T-helper 2 cell (primary cell): ENCODE data around the gene SOD2.
"Not testable (repeated sequence)": the region's sequence is repeated elsewhere in the genome, so short reads cannot be mapped to it uniquely, and the experiment has no call there.

Experiments used
- DNase-seq, 5 experiments: peaks; one replicate each; pipeline versions ENCODE4 v3.0.0 to v3.0.0-alpha.2; 2012 to 2022

The SOD2 gene

DNA sequence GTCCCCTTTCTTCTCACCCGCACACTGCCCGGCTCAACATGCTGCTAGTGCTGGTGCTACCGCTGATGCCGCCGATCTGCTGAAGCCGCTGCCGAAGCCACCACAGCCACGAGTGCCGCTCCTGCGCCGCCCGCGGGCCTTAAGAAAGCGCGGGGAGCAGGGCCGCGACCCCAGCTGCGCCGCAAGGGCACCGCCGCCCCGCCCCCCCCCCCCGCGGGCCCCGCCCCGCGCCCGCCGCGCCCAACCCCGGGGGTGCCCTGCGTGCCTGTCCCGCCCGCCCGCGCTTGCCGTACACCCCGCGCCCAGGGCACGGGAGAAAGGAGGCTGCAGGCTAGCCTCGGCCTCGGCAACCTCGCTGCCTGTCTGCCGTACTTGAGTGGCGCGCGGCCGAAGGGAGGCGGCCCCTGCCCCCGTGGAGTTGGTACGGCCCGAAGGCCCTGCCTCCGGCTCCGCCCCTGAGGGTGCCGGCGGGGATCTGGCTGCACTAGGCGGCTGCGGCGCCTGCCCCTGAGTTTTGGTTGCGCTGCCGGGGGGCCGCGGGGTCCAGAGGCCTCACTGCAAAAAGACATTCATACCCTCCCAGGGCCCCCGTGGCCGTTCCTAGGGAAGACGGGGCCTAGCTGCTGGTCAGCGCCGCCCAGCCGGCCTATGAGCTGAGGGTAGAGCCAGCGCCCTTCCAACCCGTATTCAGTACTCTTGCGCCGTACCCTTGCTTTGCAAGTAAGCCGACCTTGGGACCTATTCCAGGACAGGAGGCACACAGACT, at the start of gene SOD2:
SOD2 (minus strand) TSS at position 114 of the 766 bp plus-strand sequence; CDS start at position 40, 74 bp downstream.
- peak; percentile 64 to 93 (median 76) for DNase-seq

DNA sequence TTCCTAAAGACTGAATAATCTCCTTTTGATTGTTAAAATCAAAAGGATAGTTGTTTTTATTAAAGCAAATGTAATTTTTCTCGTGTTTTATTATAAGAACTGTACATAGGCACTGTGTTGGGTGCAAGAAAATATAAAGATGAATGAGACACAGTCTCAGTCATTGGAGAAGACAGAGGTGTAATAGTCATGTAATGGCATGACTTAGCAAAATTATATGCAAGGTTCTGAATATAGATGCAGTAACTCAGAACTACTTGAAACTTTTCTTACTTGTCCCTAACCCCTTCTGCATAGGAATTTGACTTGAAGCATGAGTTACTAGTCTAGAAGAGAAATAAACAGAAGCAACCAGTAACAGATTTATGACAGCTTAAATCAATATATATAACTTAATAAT, 49.1 kb upstream of the SOD2 start:
- no peak for DNase-seq

DNA sequence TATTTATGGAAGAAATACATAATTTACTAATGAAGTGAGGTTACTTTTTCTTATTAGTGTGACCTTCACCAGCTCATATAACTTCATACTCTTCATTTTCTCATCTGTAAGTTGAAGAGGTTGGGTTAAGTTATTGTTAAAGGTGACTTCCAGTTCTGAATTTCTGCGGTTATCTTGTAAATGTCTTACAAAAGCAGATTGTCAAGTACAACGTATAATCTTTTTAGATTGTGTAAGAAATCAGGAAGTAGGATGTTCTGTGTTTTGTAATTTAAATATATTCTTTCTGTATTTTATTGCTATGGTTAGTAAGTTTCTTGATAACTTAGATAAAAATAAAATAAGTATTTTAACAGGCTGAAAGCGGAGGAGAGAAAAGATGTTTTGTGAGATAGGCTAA, 46.3 kb upstream of the SOD2 start:
- no peak for DNase-seq

DNA sequence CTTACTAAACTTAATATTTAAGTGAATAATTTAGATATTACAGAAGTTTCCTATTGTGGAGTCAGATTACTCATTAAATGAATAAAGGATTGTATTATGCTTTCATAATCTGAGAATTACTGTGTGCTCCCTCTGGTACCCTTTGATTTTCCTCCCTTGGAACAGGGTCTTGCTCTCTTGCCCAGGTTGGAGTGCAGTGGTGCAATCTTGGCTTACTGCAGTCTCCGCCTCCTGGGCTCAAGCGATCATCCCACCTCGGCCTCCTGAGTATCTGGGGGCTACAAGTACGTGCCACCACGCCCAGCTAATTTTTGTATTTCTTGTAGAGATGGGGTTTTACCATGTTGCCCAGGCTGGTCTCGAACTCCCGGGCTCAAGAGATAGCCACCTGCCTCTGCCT, 43.9 kb upstream of the SOD2 start:
- DNase-seq: no peak

DNA sequence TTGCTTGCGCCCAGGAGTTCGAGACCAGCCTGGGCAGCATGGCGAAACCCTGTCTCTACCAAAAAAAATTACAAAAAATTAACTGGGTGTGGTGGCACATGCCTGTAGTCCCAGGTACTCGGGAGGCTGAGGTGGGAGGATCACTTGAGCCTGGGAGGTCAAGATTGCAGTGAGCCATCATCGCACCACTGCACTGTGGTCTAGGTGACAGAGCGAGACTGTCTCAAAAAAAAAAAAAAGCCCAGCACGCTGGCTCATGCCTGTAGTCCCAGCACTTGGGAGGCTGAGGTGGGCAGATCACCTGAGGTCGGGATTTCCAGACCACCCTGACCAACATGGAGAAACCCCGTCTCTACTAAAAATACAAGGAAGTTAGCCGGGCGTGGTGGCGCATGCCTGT, 40.4 kb upstream of the SOD2 start:
- DNase-seq: not testable (repeated sequence)

DNA sequence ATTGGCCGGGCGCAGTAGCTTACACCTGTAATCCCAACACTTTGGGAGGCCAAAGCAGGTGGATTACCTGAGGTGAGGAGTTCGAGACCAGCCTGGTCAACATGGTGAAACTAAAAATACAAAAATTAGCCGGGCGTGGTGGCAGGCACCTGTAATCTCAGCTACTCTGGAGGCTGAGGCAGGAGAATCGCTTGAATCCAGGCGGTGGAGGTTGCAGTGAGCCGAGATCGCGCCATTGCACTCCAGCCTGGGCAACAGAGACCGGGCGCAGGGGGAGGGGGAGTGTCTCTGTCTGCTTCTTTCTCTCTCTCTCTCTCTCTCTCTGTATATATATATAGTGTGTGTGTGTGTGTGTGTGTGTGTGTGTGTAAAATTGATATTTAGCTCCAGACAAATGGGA, 39.5 kb upstream of the SOD2 start:
- not testable (repeated sequence) for DNase-seq

DNA sequence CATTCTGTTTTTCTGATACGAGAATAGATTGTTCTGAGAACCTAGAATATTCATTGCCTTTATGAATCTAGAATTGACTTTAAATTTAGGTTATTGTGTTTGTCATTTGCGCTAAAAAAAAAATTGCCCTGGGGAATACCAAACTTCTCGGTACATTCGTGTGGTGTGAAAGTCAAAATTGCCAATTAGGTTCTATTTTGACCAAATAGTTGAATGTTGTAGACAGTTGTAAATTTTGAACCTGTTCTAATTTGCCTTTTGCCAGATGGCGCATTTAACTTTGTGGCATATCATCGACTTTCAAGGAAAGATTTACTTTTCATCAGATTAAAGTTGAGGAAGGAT, 37.3 kb upstream of the SOD2 start:
- no peak for DNase-seq

DNA sequence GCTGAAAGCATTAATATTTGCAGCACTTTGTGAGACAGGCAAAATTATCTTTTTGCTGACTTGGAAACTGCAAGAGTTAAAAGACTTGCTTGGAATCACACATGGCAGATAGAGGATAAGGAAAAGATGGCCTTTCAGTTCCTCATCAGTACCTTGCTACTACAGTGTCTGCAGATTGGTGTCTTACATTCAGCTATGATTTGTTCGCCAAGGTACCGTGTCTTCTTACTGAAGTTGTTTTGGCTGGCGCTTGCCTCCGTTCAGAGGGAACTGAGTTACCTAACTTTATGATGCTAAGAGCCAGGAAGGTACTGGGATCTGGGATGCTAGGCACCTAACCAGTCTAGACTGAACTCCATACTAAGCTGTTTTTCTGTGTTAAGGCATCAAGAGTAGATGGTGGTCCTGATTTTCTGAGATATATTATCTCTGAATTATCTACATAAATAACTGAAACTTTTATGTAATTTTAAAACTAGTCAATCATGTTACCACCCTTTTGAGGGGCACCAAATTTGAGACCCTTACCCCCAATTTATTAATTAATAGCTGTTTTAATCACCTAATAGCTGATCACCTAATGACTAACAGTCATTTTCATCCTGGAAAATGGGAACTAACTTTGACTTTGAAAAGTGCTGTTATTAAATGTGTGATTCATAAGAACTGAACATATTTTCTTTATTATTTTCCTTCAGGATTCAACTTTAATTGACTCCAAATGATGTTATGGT, 36.7 kb upstream of the SOD2 start:
- peak in 1 of 5 experiments; percentile 53 for DNase-seq

DNA sequence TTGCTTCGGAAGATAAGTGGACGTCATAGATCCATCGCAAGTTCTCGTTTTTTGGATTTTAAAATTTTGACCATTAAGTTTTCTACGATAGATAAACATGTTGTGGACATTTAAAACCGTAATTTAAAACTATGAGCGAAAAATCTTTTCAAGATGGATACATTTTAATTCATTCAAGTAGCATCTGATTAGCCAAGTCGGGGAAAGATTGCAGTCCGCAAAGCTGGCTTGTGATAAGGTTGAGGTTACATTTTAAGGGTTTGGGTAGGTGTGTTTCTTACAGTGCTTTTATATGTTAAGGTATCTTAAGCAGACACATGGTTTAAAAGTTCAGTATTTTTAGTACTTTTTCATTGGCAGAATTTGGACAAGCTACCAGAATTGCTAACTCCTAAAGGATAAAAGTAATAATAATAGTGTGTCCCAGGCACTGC, 35.5 kb upstream of the SOD2 start:
- peak in 1 of 5 experiments; percentile 66 for DNase-seq

DNA sequence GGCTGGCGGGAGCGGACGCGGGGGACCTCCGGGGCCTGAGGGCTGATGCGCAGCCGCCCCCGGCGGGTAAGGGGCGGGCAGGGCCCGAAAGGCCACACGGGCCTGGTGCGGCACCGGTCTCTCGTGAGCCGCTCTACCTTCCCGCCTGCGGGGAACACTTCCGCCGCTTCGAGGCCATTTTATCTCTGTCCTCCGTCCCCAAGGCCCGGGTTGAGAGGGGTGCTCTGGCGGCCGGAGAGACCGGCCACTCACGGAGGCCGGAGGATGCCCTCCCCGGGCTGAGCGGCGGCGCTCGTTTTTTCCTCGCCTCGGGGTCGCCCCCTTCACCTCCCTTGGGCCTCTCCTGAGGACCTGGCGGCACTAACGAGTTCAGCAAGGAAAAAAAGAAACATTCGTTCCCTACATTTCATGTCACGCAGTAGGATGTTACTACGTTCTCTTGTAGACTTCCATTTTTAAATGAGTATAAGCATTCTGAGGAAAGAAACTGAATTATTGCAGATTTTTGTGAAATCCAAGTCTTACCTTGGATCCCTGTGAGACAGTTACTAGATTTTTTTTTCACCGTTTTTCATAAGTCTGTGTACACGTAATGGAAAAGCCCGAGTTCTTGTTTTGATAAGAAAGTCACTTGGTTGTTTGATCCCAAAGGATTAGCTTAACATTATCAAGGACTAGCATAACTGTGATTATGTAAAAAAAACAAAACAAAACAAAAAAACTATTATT, 34.8 kb upstream of the SOD2 start:
- peak in 2 of 5 experiments; percentile 31 to 73 for DNase-seq

DNA sequence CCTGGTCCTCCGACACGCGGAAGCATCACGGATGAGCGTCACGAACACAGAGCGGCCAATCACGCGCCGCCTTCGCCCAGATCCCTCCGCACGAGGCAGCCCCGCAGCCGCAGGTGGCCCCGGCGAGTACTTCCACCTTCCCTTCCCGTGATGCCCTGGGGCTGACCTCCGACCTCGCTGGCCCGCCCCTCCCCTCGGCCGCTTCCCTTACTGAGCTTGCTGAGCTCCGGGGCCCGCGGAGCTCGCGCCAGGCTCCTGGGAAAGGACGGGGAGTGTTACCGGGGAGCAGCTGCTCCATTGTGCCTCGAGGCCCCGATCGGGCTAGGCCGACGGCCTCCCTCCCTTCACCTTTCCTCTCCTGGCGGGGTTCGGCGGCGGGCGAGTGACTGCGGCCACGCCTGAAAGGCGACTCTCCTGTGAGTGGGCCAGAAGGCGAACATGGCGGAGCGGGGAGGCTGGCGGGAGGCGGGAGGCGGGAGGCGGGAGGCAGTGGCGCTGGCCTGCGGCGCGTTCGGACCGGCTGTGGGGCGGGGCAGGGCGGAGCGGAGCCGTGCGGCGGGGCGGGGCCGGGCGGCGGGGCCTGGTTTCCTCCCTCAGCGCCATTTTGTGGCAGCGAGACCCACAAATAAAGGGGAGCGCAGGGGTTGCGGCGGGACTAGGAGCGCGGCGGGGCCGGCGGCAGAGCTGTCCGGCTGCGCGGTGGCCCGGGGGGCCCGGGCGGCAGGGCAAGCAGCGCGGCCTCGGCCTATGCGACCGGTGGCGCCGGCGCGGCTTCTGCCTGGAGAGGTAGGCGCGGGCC, 34.1 kb upstream of the SOD2 start, which contains the start of gene WTAP:
WTAP (plus strand) TSS at position 589 of the 799 bp plus-strand sequence. CDS start 8,760 bp downstream, outside the sequence.
- DNase-seq: peak; percentile 93 to 100 (median 95)

DNA sequence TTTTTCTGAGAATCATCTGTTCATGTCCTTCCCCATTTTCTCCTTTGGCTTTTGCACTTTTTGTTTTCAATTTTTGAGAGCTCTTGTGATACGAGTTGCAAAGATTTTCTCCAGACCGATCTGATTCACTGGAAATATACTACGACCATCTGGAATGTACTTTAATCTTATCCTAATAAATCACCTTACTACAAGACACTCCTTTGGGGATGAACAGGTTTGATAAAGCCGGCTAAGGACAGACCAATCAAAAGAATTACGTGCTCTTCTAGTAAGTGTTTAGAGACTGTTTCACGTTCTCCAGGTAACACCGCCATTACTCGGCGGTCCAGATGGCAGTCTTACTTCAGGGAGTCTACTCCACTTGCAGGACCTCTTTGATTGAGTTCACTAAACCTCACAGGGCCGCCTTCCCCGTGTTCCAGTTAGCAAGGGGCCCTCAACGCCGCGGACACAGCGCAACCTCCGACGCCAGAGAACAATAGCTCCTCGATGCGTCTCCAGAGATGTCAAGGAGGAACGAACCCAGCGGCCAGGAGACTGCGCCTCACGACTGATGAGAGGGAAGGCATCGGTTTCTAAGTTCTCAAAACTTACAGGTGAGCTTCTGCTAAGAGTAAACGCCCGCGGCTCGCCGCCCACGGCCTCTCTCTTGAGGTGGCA, 33.3 kb upstream of the SOD2 start:
- DNase-seq: no peak

DNA sequence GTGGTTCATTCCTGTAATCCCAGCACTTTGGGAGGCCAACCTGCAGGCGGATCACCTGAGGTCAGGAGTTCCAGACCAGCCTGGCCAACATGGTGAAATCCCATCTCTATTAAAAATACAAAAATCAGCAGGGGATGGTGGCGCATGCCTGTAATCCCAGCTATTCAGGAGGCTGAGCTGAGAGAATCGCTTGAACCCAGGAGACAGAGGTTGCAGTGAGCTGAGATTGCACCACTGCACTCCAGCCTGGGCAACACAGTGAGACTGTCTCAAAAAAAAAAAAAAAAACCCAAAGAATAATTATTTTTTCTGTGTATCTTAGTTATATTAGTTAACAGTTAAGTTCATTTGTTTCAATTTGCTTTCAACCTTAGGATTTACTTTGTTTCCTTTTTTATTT, 32.2 kb upstream of the SOD2 start:
- not testable (repeated sequence) for DNase-seq

DNA sequence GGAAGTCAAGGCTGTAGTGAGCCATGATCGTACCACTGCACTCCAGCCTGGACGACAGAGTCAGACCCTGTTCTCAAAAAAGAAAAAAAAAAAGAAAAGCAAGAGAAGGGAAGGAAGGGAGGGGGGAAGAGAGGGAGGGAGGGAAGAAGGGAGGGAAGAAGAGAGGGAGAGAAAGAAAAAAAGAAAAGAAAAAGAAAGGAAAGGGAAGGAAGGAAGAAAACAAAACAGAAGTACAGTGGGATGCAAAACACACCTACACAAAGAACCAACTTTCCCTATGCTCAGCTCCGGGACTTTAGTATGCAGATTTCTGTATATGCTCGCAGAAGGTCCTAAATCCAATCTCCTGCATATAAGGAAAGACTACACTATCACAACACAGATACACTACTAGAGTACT, 31.7 kb upstream of the SOD2 start:
- no peak for DNase-seq

DNA sequence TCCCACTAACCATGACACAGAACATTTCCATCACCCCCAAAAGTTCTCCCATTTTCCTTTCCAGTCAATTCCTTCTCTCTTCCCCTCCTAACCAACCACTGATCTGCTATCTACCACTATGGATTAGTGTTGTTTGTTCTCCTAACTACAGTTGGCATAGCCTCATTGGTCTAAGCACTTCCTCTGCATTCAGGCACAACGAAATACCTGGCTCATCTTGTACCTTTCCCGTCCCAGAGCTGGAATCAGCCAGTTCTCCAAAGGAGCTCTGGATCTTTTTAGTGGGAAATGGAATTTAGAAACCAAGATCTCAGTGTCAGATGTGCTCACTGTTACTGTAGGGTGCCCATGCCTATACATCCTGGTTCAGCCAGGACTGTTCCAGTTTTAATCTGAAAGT, 30.2 kb upstream of the SOD2 start:
- DNase-seq: no peak

DNA sequence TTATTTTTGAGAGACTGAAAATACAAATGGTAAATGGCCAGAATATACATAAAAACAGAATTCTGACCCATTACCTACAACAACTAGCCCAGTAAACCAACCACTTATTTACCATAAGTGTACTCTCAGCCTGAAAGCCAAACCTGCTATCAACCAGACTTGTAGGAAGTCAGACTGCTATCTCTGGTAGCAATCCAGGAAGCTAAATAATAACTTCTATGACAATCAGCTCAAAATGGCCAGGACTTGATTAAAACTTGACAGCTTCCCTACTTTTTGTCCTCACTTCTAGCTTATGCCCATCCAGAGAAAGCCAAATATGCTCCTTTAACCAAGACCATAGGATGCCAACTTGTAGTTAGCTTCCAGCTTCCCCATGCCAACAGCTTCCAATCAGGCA, 29.6 kb upstream of the SOD2 start:
- DNase-seq: no peak

DNA sequence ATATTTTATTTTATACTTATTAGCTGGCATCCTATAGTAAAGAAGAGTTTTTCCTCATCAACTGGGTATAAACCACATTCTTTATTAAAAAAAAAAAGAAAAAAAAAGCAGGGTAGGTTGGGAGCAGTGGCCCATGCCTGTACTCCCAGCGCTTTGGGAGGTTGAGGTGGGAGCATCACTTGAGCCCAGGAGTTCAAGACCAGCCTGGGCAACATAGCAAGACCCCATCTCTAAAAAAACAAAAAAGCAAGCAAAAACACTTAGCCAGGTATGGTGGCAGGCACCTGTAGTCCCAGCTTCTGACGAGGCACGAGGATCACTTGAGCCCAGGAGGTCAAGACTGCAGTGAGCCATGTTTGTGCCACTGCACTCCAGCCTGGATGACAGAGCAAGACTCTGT, 28.9 kb upstream of the SOD2 start:
- DNase-seq: not testable (repeated sequence)

DNA sequence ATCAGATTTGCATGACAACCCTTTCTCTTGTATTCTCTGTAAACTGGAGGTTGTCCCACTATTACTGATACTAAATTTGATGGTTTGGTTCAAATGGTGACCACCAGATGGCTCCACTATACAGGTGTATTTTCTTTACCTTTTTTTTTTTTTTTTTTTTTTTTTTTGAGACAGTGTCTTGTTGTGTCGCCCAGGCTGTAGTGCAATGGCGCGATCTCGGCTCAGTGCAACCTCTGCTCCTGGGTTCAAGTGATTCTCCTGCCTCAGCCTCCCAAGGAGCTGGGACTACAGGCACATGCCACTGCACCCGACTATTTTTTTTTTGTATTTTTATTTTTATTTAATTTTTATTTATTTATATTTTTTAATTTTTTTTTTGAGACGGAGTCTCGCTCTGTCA, 27.7 kb upstream of the SOD2 start:
- DNase-seq: peak in 3 of 5 experiments; percentile 26 to 73 (median 36)

DNA sequence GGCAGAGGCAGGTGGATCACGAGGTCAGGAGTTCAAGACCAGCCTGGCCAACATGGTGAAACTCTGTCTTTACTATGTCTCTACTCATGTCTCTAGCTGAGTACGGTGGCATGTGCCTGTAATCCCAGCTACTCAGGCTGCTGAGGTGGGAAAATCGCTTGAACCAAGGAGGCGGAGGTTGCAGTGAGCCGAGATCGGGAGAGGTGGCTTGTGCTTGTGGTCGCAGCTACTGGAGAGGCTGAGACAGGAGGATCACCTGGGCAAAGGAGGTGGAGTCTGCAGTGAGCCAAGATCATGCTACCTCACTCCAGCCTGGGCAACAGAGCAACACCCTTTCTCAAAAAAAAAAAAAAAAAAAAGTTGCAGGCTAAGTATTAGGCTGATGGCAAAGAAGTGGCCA, 26.2 kb upstream of the SOD2 start:
- DNase-seq: no peak

DNA sequence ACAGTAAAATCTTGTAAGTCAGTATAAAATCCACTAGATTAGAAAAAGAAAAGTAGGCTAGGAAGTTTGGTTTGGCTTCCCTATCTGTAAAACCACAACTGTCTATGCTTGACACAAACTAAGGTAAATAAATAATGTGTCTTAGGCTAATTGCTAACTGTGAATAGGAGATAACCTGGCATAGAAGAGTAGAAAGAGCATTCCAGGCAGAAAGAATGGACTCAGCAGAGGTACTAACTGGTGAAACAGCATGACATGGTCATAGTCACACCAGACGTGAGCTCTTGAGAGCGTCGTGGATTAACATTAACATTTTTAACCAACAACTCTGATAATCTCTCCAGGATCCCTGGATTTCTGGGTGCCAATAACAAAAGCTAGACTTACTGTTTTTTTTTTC, 25.6 kb upstream of the SOD2 start:
- DNase-seq: no peak

DNA sequence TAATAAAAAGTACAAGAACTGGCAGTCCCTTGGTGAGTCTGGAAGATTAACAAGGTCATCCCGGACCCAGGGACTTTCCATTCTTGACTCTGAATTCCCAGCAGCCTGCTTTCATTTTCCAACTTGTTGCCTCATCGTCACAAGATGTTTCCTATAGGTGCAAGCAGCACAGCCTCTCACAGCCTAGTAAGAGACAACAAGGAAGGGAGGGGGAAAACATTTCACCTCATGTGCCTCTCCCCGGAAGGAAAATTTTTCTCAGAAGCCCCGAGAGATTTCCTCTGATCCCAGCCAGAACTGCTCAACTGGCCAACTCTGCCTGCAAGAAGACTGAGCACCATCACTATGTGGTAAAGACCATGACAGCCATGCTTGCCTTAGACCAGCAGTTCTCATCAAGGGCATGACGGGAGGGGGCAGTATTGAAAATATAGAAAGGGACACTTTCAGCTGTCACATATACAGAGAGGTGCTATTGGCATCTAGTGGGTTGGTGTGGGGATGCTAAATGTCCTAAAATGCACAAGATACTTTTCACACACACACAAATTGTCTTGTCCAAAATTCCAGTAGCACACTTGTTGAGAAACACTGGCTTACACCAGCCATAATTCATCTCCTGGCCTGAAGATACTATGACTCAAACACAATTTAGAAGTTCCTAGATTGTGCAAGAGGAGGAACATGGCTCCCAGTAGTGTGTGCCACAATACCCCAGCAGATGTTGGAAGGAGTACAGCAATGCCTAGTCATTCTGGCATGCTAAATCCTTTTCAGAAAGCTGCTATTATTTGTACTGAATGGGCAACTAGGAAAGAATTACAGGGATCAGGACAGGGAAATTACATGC, 23.4 kb upstream of the SOD2 start:
- DNase-seq: no peak
